GM18505 (cell line): ENCODE results near the gene TMEM151A.
A peak's percentile ranks its signal among the peaks of the same experiment; 100 is the strongest.

Source experiments
- ATAC-seq: cut with Tn5 transposase; IDR thresholded peaks from one replicate; pipeline ENCODE4 v1.9.1; 2021; ENCODE audit not compliant: unreplicated experiment
- POLR2A ChIP-seq: IDR thresholded peaks from 4 replicates; pipeline ENCODE4 v1.6.1; 2011; ENCODE audit warnings: borderline replicate concordance; ENCODE audit not compliant: insufficient read depth, insufficient read length; ENCODE audit errors: extremely low read depth

Gene TMEM151A

DNA sequence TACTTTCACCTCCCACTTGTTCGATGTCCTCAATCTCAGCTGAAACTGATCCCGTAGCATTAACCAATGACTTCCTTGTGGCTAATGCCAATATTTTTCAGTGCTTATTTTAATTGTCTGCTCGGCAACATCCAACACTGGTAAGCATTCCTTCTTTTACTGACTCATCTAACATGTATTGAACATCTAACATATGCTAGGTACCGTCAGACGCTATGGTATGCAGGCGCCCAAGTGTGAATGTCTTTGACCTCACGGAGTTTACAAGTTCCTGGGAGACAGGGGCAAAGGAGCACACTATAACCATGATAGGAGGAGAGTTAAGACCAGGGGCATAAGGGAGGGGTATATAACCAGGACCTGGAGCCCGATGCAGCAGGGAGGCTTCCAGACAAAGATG lies 51.5 kb downstream of the TMEM151A start:
- no peak for TF ChIP-seq POLR2A
- no peak for ATAC-seq

DNA sequence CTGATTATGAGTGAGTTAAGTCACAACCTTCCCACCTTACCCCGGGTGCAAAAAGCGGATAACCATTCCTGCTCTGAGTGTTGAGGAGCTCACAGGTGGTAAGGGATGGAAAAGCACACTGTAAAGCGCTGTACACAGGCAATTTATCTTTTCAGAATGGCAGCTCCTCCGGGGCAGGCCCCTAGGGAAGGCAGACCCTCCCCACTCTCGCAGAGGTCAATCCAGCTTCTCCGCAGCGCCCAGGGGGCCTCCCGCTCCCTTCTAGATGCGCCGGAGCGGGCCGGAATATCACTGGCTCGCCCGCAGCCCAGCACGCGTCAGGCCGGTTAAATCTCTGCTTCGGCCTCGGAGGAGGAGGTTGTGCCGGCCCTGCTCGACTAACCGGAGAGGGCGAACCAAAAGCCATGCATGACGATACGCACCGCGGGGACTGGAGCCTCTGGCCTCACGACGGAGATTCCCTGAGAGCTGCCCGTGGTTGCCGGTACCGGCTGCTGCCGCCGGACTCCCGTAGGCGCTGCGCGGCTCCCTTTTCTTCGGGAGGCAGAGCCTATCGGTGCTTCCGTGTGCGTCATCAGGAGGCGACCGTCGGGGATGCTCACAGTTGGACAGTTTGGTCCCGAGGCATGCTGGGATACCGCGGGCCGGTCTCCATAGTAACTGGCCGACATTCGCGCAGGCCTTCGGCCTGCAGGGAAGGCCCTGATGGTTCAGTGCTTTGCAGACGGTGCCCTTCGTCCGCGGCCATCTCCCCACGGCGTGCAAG lies 53.0 kb downstream of the TMEM151A start, which contains the start of gene BRMS1:
Gene BRMS1 (minus strand): TSS at position 555 of the 766 bp plus-strand sequence. CDS start 2,870 bp downstream, outside the sequence.
- peak; percentile 98 for TF ChIP-seq POLR2A
- ATAC-seq: peak; percentile 59

DNA sequence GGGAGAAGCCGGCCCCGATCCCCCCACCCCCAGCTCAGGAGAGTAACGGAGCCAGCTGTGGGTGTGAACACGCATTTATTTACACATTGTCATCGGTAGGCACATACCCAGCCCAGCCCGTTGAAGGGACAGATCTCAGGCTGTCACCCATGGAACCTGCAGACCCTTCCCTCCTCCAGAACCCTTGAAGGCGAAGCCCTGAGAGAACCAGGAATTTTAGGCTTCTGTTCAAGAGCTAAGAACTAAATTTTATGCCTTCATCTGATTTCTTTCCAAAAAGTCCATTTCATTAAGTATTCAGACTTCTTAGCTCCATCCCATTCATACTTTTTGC lies 53.6 kb downstream of the TMEM151A start:
- ATAC-seq: no peak
- TF ChIP-seq POLR2A: no peak
